T-helper 22 cell (primary cell): ENCODE measurements around the gene WASF2.

Experiments used
- DNase-seq: peaks from one replicate; pipeline ENCODE4 v3.0.0-alpha.2; 2020; ENCODE audit warnings: low read depth

WASF2 gene

DNA sequence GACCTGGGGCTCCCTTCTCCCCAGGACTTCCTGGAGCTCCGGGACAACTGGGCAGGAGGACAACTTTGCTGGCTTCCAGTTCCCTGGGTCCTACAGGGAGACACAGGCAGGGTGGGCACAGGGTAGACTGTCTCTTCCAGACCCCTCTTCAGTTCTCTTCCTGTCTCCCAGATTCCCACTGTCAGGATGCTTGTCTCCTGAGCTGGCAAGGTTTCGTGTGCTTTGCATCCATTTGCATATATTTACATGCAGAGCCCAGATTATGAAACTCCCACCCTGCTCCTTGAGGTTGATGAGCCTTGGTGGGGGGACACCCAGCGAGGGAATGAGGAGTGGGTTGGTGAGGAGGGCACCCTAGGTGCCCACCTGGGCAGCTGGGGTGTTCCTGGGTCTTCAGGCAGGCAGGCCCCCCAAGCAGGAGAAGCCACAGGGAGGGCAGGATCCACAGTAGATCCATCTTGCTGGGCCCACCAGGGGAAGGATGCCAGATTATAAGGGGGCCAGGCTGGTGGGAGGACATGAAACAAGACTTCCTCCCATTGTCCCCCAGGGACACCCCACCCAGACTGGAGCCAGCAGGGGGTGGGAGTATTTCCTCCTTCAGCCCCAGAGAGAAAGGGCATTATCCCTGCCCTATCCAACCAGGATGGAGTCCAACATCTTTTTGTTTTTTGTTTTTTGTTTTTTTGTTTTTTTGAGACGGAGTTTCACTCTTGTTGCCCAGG is 115.4 kb downstream of the WASF2 start, which contains the start of gene FCN3:
Gene FCN3 (minus strand): TSS at position 463 of the 725 bp plus-strand sequence. CDS start 6 bp downstream, at position 457.
- no peak for DNase-seq

DNA sequence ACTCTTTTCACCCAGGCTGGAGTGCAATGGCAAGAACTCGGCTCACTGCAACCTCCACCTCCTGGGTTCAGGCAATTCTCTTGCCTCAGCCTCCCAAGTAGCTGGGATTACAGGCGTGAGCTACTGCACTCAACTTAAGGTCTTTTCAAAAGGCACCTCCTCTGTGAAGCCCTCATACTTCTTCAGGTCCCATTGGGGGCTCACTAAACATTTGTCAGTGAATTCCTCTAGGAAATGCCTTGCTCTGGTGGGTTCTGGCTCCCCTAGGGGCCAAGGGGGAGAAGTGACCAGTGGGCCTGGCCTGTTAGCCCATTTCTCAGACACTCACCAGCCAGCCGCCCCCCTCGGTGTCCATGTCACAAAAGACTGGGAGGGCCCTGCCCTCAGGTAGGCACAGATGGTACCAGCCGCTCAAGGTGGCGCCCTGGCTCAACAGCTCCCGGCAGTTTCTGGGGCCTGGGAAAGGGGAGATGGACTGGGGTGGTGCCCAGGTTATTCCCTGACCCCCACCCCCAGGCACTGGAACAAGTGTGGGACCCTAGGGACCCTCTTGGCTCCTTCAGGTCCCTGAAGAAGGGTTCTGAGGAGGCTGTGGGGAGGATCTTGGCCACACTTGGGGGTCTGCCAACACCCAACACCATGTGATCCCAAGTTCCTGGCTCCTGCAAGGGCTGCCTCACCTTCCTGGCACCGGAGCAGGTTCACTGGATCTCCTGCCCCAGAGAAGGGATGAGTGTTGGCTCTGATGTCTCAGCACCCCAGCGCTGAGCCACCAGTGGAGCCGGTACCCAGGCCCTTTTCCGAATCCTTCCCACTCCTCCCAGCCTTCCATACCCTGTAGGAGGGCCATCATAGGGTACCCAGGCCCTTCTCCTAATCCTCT is 116.9 kb downstream of the WASF2 start:
- no peak for DNase-seq

- no peak for DNase-seq
Measured at GRCh38 chr1:27372022-27372807, 117.8 kb downstream of the WASF2 start.

- DNase-seq: no peak
Measured at GRCh38 chr1:27368869-27369582, 120.9 kb downstream of the WASF2 start.

- no peak for DNase-seq
Measured at GRCh38 chr1:27367160-27367650, 122.8 kb downstream of the WASF2 start.

- no peak for DNase-seq
Measured at GRCh38 chr1:27366411-27367159, 123.4 kb downstream of the WASF2 start, which contains the start of gene MAP3K6. TSS of gene MAP3K6 (minus strand) at chr1:27366961. CDS start at chr1:27366597, 364 bp downstream.

DNA sequence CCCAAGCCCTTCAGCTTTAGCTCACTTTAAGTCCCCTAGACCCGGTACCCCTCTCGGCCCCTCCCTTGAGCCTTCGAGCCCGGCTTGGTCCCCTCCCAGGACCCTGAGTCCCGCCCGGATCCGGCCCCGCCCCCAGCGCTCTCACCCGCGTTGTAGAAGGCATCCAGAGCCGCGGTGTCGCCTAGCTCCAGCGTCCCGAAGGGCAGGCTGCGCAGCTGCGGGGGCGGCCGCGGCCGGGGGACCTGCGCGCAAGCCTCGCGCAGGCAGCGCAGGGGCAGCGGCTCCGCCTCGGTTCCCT is 123.9 kb downstream of the WASF2 start:
- DNase-seq: peak; percentile 60

- DNase-seq: peak; percentile 62
Measured at GRCh38 chr1:27365372-27366112, 124.4 kb downstream of the WASF2 start.

GRCh38 chr1:27364696-27365371 is 125.1 kb downstream of the WASF2 start:
- DNase-seq: no peak

- DNase-seq: no peak
Measured at GRCh38 chr1:27363766-27364695, 125.9 kb downstream of the WASF2 start.

DNA sequence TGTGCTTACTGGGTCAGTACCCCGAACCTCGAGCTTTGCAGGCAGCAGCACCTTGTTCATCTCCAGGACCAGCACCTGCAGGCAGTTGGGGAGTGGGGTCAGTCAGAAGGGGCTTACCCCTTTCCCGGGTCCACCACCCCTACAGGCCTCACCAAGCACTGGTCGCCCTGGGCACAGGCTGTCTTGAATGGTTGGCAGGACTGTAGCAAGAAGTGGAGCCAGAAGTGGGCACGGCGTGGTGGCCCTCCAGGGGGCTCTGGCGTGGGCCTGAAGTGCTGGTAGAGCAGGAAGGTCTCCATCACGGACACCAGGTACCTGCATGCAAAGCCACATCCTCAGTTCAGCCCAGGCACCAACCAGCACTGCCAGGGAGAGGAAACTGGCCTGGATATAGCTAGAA is 128.4 kb downstream of the WASF2 start:
- no peak for DNase-seq

DNA sequence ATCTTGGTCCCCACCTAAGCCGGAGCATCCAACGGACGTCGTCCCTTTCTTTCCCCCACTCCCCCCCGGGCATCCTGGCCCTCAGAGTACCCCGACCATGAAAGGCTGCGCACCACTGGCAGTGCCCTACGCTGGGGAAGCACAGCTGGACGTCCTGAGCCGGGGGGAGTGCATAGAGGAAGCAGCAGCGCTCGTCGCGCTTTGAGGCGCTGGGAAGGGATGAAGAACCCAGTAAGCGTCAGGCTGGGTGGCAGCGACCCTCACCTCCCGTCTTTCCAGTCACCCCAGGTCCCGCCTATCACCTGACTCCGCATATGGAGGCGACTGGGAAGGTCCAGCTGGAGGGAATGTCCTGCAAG is 128.9 kb downstream of the WASF2 start:
- no peak for DNase-seq

- peak; percentile 51 for DNase-seq
Measured at GRCh38 chr1:27360159-27361043, 129.6 kb downstream of the WASF2 start.

DNA sequence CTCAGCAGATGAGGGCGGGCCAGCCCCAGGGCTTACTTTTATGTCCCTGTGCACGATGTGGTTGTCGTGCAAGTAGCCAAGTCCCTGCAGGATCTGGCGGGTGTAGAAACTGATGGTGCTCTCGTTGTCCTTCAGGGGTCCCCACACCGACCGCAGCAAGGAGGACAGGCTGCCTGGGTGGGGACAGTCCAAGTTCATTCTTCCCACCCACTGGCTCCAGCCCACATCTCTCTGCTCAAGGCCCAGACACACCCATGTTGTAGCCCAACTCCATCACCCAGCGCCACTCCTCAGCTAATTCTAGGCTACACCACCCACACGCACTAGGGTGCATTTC is 130.2 kb downstream of the WASF2 start:
- DNase-seq: no peak

GRCh38 chr1:27358928-27359313 is 131.0 kb downstream of the WASF2 start:
- no peak for DNase-seq

- no peak for DNase-seq
Measured at GRCh38 chr1:27358038-27358927, 131.7 kb downstream of the WASF2 start.
